Right cardiac atrium (tissue), 5 donors: ENCODE measurements around the gene CCDC136. TPM values are rescaled to one million over a fixed set of nuclear protein-coding genes. Genes with fewer than 3 reads are reported as not detected.

Source experiments
- ATAC-seq, 2 donors: fragments of 200-7000 bp; cut with Tn5 transposase; one replicate each; pipeline versions ENCODE4 v1.8.0 to v1.9.1; 2020; ENCODE audit warnings: moderate library complexity in 2 of 2, mild to moderate bottlenecking in 1 of 2
- DNase-seq, 3 donors: peaks; one replicate each; pipeline ENCODE4 v3.0.0-alpha.2; 2020
- H3K27ac ChIP-seq: one replicate; pipeline ENCODE4 v1.5.1; 2013; ENCODE audit warnings: mild to moderate bottlenecking, low read length, control low read depth, moderate library complexity
- H3K27me3 ChIP-seq: one replicate; pipeline ENCODE4 v1.6.1; 2013; ENCODE audit not compliant: control insufficient read depth, insufficient read depth
- H3K4me1 ChIP-seq: one replicate; pipeline ENCODE4 v1.6.1; 2013; ENCODE audit warnings: low read length; ENCODE audit not compliant: control insufficient read depth, insufficient read depth
- H3K4me3 ChIP-seq: one replicate; pipeline ENCODE4 v1.5.1; 2013; ENCODE audit warnings: low read length, control low read depth
- H3K9me3 ChIP-seq: one replicate; pipeline ENCODE4 v1.6.1; 2013; ENCODE audit warnings: low read length; ENCODE audit not compliant: control insufficient read depth
- WGBS: extraction: QIAGEN DNeasy Blood & Tissue Kit; methylation state at CpG from one replicate; pipeline ENCODE4 v1.1.7; 2013; 5-methylcytosine and 5-hydroxymethylcytosine counted together
- intact Hi-C, 4 donors: fragments of 100-400 bp; cut with DNase I; formaldehyde crosslinking; loops; one replicate each; pipeline versions ENCODE4 v1.11.0 to v1.14.0; 2022 to 2023
- polyA plus RNA-seq: library from polyadenylated mRNA; stranded (reverse); fragments of 200-250 nt; gene quantifications from one replicate; pipeline ENCODE4 v1.2.3, GENCODE V29; 2013
- total RNA-seq, 4 donors: library from RNA; stranded (reverse); fragmentation: NEBNext Ultra II Directional; extraction: Animal tissue kit (Norgen Biotek cat#: 25700); gene quantifications; one replicate each; pipeline ENCODE4 v1.2.1, GENCODE V29; 2021
- donor health status: healthy with polysubstance abuse.
- donor health status: DM: no; HTN: yes; CAD: no.
- donor health status: DM: no; HTN: no; CAD: no.
- donor health status: DM: no; HTN: yes; CAD: no; lungs with severe emphysema.
- donor health status: DM: yes; HTN: yes; CAD: no.

CCDC136 gene
- total and polyA plus RNA-seq, 5 donors, result 2.5 to 6.9 (median 5.7) TPM

DNA sequence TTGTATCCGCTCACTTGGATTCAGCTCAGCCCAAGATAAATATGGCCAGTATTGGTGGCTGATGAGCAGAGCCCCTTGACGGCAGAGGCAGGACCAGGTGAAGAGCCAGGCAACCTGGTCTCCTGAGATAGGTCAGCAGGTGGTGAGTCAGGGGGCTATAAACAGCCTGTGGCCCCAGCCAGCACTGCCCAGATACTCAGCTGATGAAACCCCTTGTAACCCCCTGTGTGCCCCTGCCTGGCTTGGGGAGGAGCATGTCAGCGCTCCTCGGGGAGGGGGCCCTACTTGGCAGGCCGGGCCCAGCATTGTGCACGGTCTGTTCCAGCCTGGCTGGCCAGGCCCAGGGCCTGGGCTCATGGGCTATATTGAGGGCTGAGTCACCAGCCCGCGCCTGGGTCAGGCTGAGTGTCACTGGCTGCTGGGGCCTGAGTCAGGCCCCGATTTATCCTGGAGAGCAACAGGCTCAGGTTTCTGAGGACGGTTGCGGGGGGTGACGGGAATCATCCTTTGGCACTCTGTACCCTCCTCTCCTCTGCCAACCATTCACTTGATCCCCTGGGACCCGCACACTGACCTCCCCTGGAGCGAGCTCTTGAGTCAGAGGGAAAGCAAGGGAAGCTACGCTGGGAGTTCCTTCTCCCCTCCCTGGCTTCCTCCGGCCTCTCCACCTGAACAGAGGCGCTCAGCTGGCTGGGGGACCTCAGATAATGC lies 35.6 kb downstream of the CCDC136 start:
- intact Hi-C loops, result no loop called here
- Histone ChIP-seq H3K27ac (peak overlapping the region; percentile 95), H3K4me3 (no peak overlapping the region), H3K27me3 (no peaks in the 10 kb centered on the region), H3K4me1 (peaks cover 3% of the 10 kb centered on the region), H3K9me3 (no peaks in the 10 kb centered on the region)
- ATAC-seq (peak; percentile 26 to 55), DNase-seq (peak in 2 of 3 donors; percentile 48 to 66)
- WGBS, result 64% methylated on average over 17 of the region's 17 CpGs

DNA sequence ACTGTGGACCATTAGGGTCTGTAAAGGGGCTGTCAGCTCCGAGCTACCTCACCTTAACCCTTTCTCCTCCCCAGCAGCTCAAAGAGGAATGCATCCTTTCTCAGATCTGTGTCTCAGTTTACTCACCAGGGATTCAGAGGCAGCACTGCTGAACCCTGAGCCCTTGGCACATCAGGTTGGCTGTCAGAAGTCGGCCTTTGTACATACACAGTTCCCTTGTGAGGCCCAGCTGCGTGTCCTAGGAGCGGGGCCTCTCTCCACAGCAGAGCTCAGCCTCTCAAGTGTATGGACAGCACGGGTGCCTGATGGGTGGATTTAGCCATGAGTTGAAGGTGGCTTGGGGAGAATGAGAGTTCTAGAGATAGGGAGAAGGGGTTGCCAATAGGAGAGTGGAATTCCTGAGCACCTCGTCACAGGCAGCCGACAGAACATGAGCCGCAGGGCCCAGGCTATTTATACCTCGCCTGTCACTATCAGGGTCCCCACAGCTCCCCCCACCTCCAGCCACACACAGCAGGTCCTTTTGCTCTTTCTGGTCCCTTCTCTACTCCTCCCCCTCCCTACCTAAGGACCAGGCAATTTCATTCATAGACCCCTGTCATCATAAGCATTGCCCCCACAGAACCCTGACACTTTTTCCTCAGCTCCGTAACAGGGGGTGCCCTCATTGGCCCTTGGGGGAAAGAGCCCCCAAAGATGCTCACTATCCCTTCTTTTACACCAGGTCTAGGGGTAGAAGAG lies 36.4 kb downstream of the CCDC136 start:
- Histone ChIP-seq H3K27me3 (no peaks in the 10 kb centered on the region), H3K27ac (peak overlapping the region; percentile 95), H3K9me3 (no peaks in the 10 kb centered on the region), H3K4me1 (peaks cover 3% of the 10 kb centered on the region), H3K4me3 (no peak overlapping the region)
- DNase-seq, result peak; percentile 56 to 74 (median 73)
- intact Hi-C loops, result no loop called here
- ATAC-seq, result peak; percentile 46 to 50
- WGBS, result 58% methylated on average over 10 of the region's 10 CpGs

DNA sequence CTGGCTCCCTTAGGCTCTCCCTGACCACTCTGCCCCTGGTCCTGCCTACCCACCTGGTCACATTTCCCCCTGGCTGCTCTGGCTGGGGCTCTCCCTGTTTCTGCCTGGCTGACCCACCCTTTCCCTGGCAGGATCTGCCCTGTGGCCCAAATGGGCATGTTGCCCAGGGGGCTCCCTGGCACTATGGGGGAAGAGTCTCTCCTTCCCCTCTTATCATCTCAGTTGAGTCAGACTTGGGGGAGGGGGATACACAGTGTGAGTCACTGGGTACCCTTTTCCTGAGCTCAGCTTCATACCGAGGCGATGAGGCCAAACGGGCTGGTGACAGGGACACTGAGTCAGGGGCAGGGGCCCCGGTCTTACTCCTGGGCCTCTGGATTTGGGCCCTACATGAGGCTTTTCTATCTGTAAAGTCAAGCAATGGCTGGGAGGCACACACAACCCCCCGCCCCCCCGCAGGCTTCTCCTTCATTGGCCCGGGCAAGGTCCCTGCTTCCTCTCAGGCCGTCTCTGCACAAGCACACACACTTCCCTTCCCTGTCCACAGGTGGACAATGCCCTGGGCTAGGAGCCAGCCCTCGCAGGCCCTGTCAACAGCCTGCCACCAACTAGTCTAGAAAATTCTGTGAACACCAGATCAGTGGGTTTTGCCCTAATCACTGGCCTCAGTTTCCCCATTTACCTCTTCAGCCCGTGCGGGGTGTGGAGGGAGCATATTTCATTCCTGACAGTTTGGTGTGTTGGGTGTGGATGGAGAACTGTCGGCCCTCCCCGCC lies 37.8 kb downstream of the CCDC136 start:
- intact Hi-C loops, result no loop called here
- WGBS, result 20% methylated on average over 13 of the region's 13 CpGs
- ATAC-seq (no peak), DNase-seq (peak in 2 of 3 donors; percentile 72 to 77)
- H3K9me3 ChIP-seq, result no peaks in the 10 kb centered on the region
- H3K4me1 ChIP-seq, result peaks cover 3% of the 10 kb centered on the region
- peak overlapping the region; percentile 67 for H3K27ac ChIP-seq
- H3K4me3 ChIP-seq, result peak overlapping the region; percentile 33
- no peaks in the 10 kb centered on the region for H3K27me3 ChIP-seq

DNA sequence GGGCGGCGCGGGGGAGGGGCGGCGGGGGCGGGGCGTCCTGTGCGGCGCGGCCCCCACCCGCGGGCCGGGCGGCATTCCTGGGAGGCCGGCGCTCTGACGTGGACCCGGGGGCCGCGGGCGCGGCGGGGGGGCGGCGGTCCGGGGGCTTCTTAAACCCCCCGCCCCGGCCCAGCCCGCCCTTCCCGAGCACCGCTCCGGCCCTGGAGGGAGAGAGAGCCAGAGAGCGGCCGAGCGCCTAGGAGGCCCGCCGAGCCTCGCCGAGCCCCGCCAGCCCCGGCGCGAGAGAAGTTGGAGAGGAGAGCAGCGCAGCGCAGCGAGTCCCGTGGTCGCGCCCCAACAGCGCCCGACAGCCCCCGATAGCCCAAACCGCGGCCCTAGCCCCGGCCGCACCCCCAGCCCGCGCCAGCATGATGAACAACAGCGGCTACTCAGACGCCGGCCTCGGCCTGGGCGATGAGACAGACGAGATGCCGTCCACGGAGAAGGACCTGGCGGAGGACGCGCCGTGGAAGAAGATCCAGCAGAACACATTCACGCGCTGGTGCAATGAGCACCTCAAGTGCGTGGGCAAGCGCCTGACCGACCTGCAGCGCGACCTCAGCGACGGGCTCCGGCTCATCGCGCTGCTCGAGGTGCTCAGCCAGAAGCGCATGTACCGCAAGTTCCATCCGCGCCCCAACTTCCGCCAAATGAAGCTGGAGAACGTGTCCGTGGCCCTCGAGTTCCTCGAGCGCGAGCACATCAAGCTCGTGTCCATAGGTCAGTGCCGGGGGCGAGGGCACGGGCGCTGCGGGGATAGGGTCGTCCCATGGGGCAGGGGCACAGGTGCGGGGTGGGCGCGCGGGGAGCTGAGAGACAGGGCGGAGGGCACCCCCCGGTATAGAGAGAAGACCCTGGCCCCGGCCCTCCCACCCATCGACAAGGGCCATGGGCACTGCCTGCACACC lies 38.7 kb downstream of the CCDC136 start, which contains the start of gene FLNC:
FLNC (plus strand) TSS at position 176 of the 947 bp plus-strand sequence; CDS start at position 408, 232 bp downstream.
- ATAC-seq (peak; percentile 15 to 20), DNase-seq (peak; percentile 63 to 86 (median 85))
- Histone ChIP-seq H3K27ac (peak within 1 kb of the TSS; percentile 68), H3K9me3 (no peaks in the 10 kb centered on the region), H3K27me3 (no peaks in the 10 kb centered on the region), H3K4me3 (peak within 1 kb of the TSS; percentile 33), H3K4me1 (peaks cover 3% of the 10 kb centered on the region)
- WGBS, result 2% methylated on average over 109 of the region's 109 CpGs
- intact Hi-C loops, result no loop called here

DNA sequence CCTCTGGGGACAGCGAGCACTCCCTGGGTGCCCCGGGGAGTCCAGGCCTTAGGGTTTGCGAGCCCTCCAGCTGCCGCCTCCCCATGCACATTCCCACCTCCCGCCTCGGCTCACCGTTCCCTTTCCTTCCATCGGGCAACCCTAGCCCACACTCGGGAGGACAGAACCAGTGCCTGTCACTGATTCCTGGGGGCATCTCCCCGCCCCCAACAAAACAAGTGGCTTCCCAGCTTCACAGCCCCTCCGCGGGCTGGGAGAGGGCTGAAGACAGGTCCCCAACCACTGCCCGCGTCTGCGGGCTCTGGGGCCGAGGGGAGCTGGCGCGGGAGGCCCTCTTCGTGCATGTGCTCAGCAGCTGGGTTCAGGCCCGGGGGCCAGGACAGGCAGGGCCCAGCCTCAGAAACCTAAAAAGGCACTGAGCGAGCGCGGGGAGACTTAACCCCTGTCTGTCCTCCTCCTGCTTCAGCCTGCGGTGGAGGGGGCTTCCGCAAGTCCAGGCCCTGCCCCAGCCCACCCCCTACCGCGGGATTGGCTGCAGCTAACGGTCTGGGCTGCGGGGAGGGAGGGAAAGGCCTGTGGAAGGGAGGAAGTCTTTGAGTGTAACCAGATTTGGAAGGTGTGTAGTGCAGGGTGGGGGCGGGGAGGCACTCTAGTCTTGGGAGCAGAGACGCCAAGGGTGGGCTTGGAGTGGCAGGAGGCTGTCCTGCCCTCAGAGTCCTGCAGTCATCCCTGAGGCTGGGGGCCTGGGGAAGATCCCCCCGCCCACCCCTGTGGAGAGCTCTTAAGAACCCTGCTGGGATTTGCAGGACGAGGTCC lies 39.6 kb downstream of the CCDC136 start:
- Histone ChIP-seq H3K9me3 (no peaks in the 10 kb centered on the region), H3K4me3 (peak overlapping the region; percentile 33), H3K27ac (peak overlapping the region; percentile 46), H3K4me1 (peaks cover 3% of the 10 kb centered on the region), H3K27me3 (no peaks in the 10 kb centered on the region)
- WGBS, result 8% methylated on average over 33 of the region's 33 CpGs
- DNase-seq (peak; percentile 47 to 84 (median 82)), ATAC-seq (peak; percentile 17 to 49)
- intact Hi-C loops, result no loop called here

DNA sequence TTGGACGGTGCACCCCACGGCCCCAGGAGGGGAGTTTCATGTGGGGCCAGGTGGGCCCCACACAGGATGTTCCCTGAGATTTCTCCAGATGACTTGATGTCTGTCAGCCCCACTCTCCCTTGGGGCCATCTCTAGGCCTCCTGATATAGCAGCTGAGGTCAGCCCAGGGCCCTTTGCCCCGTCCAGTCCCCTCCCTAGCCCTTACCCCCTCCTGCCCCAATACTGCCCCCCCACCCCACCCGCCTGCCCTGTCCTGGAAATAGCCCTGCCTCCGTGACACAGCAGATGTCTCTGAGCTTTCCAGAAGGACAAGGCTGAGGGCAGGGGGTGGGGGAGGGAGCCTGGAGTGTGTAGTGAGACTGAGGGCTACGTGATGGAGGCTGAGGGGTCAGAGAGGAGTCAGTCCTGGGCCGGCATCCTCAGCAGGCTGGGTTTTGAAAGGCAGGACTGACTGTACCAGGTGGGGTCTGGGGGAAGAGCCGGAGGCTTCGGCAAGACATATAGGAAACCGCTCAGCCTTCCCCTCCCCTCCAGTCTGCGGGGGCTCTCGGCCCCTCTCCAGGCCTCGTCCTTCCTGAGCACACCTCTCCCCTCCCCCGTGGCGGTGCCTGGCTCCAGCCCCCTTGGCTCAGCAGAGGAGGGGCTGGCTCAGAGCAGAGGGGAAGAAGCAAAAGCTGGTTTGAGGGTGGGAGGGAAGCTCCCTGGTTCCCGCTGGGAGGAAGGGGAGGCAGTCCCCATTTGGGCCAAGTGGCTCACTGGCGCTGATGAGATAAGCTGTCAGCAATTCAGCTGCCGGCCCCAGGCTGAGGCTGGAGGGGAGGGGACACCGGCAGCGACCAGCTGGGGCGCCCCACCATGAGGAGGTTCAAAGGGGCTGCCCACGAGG lies 40.5 kb downstream of the CCDC136 start:
- H3K27me3 ChIP-seq, result no peaks in the 10 kb centered on the region
- peak overlapping the region; percentile 46 for H3K27ac ChIP-seq
- 3% methylated on average over 22 of the region's 22 CpGs for WGBS
- H3K4me1 ChIP-seq, result peaks cover 3% of the 10 kb centered on the region
- DNase-seq (peak in 2 of 3 donors; percentile 76 to 81), ATAC-seq (peak; percentile 4 to 10)
- H3K4me3 ChIP-seq, result peak overlapping the region; percentile 33
- no peaks in the 10 kb centered on the region for H3K9me3 ChIP-seq
- intact Hi-C loops, result no loop called here

DNA sequence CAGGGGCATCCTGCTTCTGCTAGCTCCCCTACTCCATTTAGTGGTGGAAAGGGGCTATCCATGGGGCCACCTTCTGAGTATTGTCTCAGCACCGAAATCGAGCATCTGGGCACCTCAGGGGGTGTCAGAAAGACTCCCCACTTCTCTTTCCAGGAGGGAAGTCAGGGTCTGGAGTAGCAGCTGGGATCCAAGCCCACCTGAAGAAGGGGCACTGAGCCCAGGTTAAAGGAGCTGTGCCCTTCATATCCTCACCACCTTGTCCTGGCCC lies 41.0 kb downstream of the CCDC136 start:
- intact Hi-C loops, result no loop called here
- ATAC-seq, result no peak
- DNase-seq, result no peak
- Histone ChIP-seq H3K4me1 (peaks cover 3% of the 10 kb centered on the region), H3K27me3 (no peaks in the 10 kb centered on the region), H3K27ac (peak overlapping the region; percentile 31), H3K4me3 (peak overlapping the region; percentile 33), H3K9me3 (no peaks in the 10 kb centered on the region)
- 14% methylated on average over 2 of the region's 2 CpGs for WGBS

DNA sequence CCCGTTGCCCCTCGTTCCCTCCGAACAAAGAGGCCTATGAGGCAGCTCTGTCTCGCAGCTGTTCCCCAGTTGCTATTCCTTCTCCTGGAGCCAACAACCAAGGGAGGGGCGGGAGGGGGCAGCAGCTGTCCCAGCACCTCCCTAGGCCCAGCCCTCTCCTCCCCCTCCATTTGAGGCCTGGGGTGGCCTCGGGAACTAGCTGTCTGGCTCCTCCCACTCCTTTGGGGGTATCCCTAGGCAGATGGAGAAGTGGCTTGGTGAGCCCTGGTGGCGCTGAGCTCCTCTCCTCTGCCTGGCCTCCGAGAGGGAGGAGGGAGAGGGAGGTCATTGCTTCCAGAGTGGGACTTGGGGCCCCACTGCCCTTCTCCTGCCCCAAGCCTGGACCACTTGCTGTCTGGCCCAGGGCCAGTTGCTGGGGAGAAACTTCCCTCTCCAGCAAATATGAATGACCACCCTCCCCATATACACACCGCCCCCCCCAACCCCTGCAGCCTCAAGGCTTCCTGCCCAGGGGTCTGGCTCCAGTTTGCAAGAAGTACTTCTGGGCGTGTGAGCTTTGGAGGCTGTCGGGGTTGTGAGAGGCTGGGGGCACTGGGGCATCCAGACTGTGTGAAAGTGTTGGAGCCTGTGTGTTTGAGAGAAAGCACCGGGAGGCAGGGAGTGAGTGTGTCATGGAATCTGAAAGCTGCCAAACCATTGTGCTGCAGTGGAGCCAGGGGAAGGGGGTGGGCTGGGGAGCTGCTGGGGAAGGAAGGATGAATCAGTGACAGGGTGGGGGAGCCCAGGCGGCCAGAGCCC lies 41.6 kb downstream of the CCDC136 start:
- 5% methylated on average over 13 of the region's 13 CpGs for WGBS
- Histone ChIP-seq H3K4me3 (peak overlapping the region; percentile 33), H3K27ac (peak overlapping the region; percentile 31), H3K9me3 (no peaks in the 10 kb centered on the region), H3K27me3 (no peaks in the 10 kb centered on the region), H3K4me1 (peaks cover 3% of the 10 kb centered on the region)
- peak; percentile 80 to 85 (median 82) for DNase-seq
- intact Hi-C loops, result no loop called here
- ATAC-seq, result peak; percentile 26 to 77
